Esophagus squamous epithelium (tissue), 4 donors: ENCODE results near the gene UGT1A6.

Source experiments
- CTCF ChIP-seq, 6 experiments: fragments of 450-650 bp in 4 of 6; fragments of 200-600 bp in 2 of 6; sonication (generic) in 2 of 6; IDR thresholded peaks; one replicate each; pipeline ENCODE4 v1.5.1; 2016 to 2019; ENCODE audit warnings: antibody characterized with exemption in 6 of 6, mild to moderate bottlenecking in 4 of 6, moderate library complexity in 4 of 6
- POLR2A ChIP-seq, 4 donors: fragments of 450-650 bp; IDR thresholded peaks; one replicate each; pipeline ENCODE4 v1.6.1; 2017; ENCODE audit warnings: antibody characterized with exemption in 4 of 4, mild to moderate bottlenecking in 4 of 4, moderate library complexity in 3 of 4

DNA sequence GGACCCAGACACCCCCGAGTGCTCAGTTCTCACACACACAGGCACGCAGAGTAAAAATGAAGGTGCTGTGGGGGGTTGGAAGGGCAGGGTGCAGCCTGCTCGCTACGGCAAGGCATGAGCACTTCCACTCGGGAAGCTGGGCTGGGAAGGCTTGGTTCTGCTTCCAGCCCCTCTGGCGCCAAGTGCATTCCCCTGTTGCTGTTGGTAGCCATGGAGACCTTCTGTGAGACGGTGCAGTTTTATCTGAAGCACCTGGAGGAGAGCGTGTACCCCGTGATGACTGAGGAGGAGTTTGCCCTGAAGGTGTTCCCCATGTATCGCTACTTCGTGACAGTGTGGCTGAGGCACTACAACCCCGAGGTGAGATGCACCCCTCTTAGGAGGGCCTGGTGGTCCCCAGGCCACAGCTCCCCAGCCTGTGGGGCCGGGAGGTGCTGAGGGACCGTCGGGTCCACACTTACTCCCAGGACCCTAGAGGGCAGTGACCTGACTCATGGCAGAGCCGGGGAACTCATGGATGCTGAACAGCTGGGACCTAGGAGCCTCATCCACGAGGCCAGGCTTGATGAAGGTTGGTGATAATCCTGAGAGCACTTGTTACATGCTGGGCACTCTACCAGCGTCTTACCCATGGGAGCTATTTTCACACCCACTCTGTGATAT lies 100.9 kb downstream of the UGT1A6 start:
- no peak for TF ChIP-seq CTCF (IDR thresholded peaks at IDR 0.05)
- no peak for TF ChIP-seq POLR2A (IDR thresholded peaks at IDR 0.05)
